ENCODE data around the gene ZDHHC14. TPM values are rescaled to one million over a fixed set of nuclear protein-coding genes. Genes with fewer than 3 reads are reported as not detected.

Gene ZDHHC14
- total RNA-seq, 1 experiment from 2014 or later = 3.2 TPM

DNA sequence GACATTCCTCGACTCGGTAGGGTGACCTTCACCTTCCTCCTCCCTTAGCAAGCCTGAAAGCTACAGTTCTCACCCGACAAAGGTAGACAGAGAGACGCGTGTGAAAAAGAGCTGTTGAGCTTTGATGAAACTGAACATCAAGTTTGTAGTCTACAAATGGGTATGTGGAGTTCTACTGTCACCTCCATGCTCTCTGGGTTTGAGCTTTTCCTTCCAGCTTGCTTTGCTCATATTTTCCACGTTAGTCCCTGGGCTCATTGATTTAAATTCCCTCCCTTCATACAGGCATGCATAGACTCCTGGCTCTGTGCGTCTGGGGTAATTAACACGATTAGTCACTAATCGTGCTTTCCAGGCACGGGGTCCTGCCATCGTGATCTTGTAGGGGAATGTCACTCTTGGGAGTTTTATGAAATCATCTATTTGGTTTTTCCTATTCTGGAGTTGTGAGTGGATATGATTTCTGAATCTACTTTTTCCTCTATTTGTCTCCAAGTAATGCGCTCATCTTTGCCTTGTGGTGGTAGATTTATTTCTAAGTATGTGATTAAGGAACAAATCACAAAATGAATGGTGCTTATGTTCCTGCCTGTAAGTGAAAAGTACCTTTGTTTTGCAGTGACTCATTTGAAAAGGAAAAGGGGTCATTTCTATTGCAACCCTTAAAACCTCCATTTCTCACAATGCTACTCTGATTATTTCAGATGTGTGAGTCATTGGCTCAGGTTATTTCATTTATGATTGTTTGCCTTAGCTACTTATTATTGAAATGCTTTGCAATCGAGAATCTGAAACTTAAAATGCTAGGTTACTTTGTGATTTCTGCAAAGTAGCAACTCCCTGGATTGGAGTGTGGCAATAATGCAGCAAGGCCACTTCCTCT, 154.6 kb downstream of the ZDHHC14 start:
- Mint-ChIP-seq H3K36me3 (ENCODE audit: insufficient read depth, unreplicated experiment) (no peaks in the 10 kb centered on the region), H3K27ac (ENCODE audit: low read depth, unreplicated experiment) (peak overlapping the region; percentile 40), H3K9me3 (ENCODE audit: unreplicated experiment) (no peaks in the 10 kb centered on the region), H3K27me3 (ENCODE audit: insufficient read depth, unreplicated experiment) (no peaks in the 10 kb centered on the region), H3K4me1 (ENCODE audit: insufficient read depth, unreplicated experiment) (peaks cover 16% of the 10 kb centered on the region), H3K4me3 (ENCODE audit: unreplicated experiment) (no peak overlapping the region)
- CTCF ChIA-PET = interaction anchor here (0.6 to 0.7 kb wide), 3 partner anchors 14 to 355 kb away, joined by 3 to 6 read pairs (median 4); no protein-coding TSS in a partner anchor
- TF ChIP-seq, protein P1, sequence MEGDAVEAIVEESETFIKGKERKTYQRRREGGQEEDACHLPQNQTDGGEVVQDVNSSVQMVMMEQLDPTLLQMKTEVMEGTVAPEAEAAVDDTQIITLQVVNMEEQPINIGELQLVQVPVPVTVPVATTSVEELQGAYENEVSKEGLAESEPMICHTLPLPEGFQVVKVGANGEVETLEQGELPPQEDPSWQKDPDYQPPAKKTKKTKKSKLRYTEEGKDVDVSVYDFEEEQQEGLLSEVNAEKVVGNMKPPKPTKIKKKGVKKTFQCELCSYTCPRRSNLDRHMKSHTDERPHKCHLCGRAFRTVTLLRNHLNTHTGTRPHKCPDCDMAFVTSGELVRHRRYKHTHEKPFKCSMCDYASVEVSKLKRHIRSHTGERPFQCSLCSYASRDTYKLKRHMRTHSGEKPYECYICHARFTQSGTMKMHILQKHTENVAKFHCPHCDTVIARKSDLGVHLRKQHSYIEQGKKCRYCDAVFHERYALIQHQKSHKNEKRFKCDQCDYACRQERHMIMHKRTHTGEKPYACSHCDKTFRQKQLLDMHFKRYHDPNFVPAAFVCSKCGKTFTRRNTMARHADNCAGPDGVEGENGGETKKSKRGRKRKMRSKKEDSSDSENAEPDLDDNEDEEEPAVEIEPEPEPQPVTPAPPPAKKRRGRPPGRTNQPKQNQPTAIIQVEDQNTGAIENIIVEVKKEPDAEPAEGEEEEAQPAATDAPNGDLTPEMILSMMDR (IDR thresholded peaks at IDR 0.05; ENCODE audit: unreplicated experiment) = no peak
- DNase-seq (ENCODE audit: unreplicated experiment) = peak; percentile 74
- intact Hi-C loops (cut with micrococcal nuclease) = no loop called here
- BruUV-seq (replicated peaks) = no TSS peak
- POLR2A ChIA-PET = interaction anchor here (0.7 to 1.0 kb wide), 4 partner anchors 14 to 318 kb away, joined by 3 to 4 read pairs (median 3); no protein-coding TSS in a partner anchor

- BruUV-seq (replicated peaks) = TSS peak; percentile 50
- intact Hi-C loops (cut with micrococcal nuclease) = no loop called here
- no peak overlapping the region for H3K4me3 Mint-ChIP-seq (ENCODE audit: unreplicated experiment)
- DNase-seq (ENCODE audit: unreplicated experiment) = no peak
- H3K27ac Mint-ChIP-seq (ENCODE audit: low read depth, unreplicated experiment) = peak overlapping the region; percentile 40
- no peaks in the 10 kb centered on the region for H3K36me3 Mint-ChIP-seq (ENCODE audit: insufficient read depth, unreplicated experiment)
- POLR2A ChIA-PET = interaction anchor here (0.7 to 1.0 kb wide), 4 partner anchors 15 to 317 kb away, joined by 3 to 4 read pairs (median 3); no protein-coding TSS in a partner anchor
- CTCF ChIA-PET = interaction anchor here (0.7 kb wide), 1 partner anchor 13 kb away, joined by 3 read pairs; no protein-coding TSS in a partner anchor
- no peaks in the 10 kb centered on the region for H3K9me3 Mint-ChIP-seq (ENCODE audit: unreplicated experiment)
- no peaks in the 10 kb centered on the region for H3K27me3 Mint-ChIP-seq (ENCODE audit: insufficient read depth, unreplicated experiment)
- TF ChIP-seq, protein P1 (IDR thresholded peaks at IDR 0.05; ENCODE audit: unreplicated experiment) = no peak
- H3K4me1 Mint-ChIP-seq (ENCODE audit: insufficient read depth, unreplicated experiment) = peaks cover 16% of the 10 kb centered on the region
These were observed 155.2 kb downstream of the ZDHHC14 start for GRCh38 chr6:157536223-157536545.

GRCh38 chr6:157537556-157537955, 156.6 kb downstream of the ZDHHC14 start:
- Mint-ChIP-seq H3K36me3 (ENCODE audit: insufficient read depth, unreplicated experiment) (no peaks in the 10 kb centered on the region), H3K27ac (ENCODE audit: low read depth, unreplicated experiment) (no peak overlapping the region), H3K4me3 (ENCODE audit: unreplicated experiment) (no peak overlapping the region), H3K9me3 (ENCODE audit: unreplicated experiment) (no peaks in the 10 kb centered on the region), H3K4me1 (ENCODE audit: insufficient read depth, unreplicated experiment) (peaks cover 16% of the 10 kb centered on the region), H3K27me3 (ENCODE audit: insufficient read depth, unreplicated experiment) (no peaks in the 10 kb centered on the region)
- no TSS peak for BruUV-seq (replicated peaks)
- POLR2A ChIA-PET = no interaction called here
- intact Hi-C loops (cut with micrococcal nuclease) = no loop called here
- TF ChIP-seq, protein P1 (IDR thresholded peaks at IDR 0.05; ENCODE audit: unreplicated experiment) = no peak
- CTCF ChIA-PET = no interaction called here
- no peak for DNase-seq (ENCODE audit: unreplicated experiment)

- Mint-ChIP-seq H3K36me3 (ENCODE audit: insufficient read depth, unreplicated experiment) (no peaks in the 10 kb centered on the region), H3K4me3 (ENCODE audit: unreplicated experiment) (no peak overlapping the region), H3K27me3 (ENCODE audit: insufficient read depth, unreplicated experiment) (no peaks in the 10 kb centered on the region), H3K9me3 (ENCODE audit: unreplicated experiment) (no peaks in the 10 kb centered on the region), H3K4me1 (ENCODE audit: insufficient read depth, unreplicated experiment) (peaks cover 16% of the 10 kb centered on the region), H3K27ac (ENCODE audit: low read depth, unreplicated experiment) (no peak overlapping the region)
- intact Hi-C loops (cut with micrococcal nuclease) = no loop called here
- DNase-seq (ENCODE audit: unreplicated experiment) = no peak
- TF ChIP-seq, protein P1 (IDR thresholded peaks at IDR 0.05; ENCODE audit: unreplicated experiment) = no peak
- ChIA-PET CTCF (no interaction called here), POLR2A (interaction anchor here (0.6 to 1.0 kb wide), 2 partner anchors 9 kb away, joined by 3 read pairs; no protein-coding TSS in a partner anchor)
- no TSS peak for BruUV-seq (replicated peaks)
These were observed 157.2 kb downstream of the ZDHHC14 start for GRCh38 chr6:157538168-157538567.

Data from MCF 10A (cell line).